Dendritic cell treated with granulocyte-macrophage colony-stimulating factor and Interleukin-4, amounts not matched to agents 40 ng/mL and 50 ng/mL, for 4 days (primary cell): ENCODE measurements around the gene POLR2E.
A peak's percentile ranks its signal among the peaks of the same experiment; 100 is the strongest.

ENCODE experiments used
- H3K27ac Mint-ChIP-seq: one replicate; pipeline ENCODE4 v1.8.0; 2022; ENCODE audit warnings: mild to moderate bottlenecking, mixed read lengths
- H3K27me3 Mint-ChIP-seq: one replicate; pipeline ENCODE4 v1.8.0; 2022; ENCODE audit warnings: mild to moderate bottlenecking, mixed read lengths
- H3K36me3 Mint-ChIP-seq: one replicate; pipeline ENCODE4 v1.8.0; 2022; ENCODE audit warnings: low read depth, mixed read lengths
- H3K4me1 Mint-ChIP-seq: one replicate; pipeline ENCODE4 v1.8.0; 2022; ENCODE audit warnings: low read depth, mixed read lengths
- H3K4me3 Mint-ChIP-seq: one replicate; pipeline ENCODE4 v1.8.0; 2022; ENCODE audit warnings: mild to moderate bottlenecking, moderate library complexity, mixed read lengths
- H3K9me3 Mint-ChIP-seq: one replicate; pipeline ENCODE4 v1.8.0; 2022; ENCODE audit warnings: mixed read lengths
- intact Hi-C: fragments of 100-400 bp; cut with micrococcal nuclease; formaldehyde crosslinking; loops from one replicate; pipeline ENCODE4 v1.15.0; 2022

POLR2E gene

GRCh38 chr19:1094978-1095701 lies at the start of gene POLR2E:
POLR2E (minus strand) TSS chr19:1095375; CDS start chr19:1095315, 60 bp downstream.
- peaks cover 58% of the 10 kb centered on the region for H3K36me3 Mint-ChIP-seq
- H3K4me3 Mint-ChIP-seq = peak within 1 kb of the TSS; percentile 88
- peaks cover 63% of the 10 kb centered on the region for H3K4me1 Mint-ChIP-seq
- H3K27me3 Mint-ChIP-seq = no peaks in the 10 kb centered on the region
- peak within 1 kb of the TSS; percentile 82 for H3K27ac Mint-ChIP-seq
- peaks cover 7% of the 10 kb centered on the region for H3K9me3 Mint-ChIP-seq
- intact Hi-C loops = no loop called here

GRCh38 chr19:1144741-1145140 lies 49.6 kb upstream of the POLR2E start:
- no peak overlapping the region for H3K4me3 Mint-ChIP-seq
- H3K36me3 Mint-ChIP-seq = peaks cover 96% of the 10 kb centered on the region
- peaks cover 9% of the 10 kb centered on the region for H3K9me3 Mint-ChIP-seq
- intact Hi-C loops = no loop called here
- H3K4me1 Mint-ChIP-seq = peaks cover 61% of the 10 kb centered on the region
- H3K27ac Mint-ChIP-seq = peak overlapping the region; percentile 18
- no peaks in the 10 kb centered on the region for H3K27me3 Mint-ChIP-seq

- Mint-ChIP-seq H3K27me3 (no peaks in the 10 kb centered on the region), H3K27ac (peak overlapping the region; percentile 18), H3K36me3 (peaks cover 96% of the 10 kb centered on the region), H3K9me3 (peaks cover 9% of the 10 kb centered on the region), H3K4me1 (peaks cover 57% of the 10 kb centered on the region), H3K4me3 (no peak overlapping the region)
- intact Hi-C loops = no loop called here
Measured at GRCh38 chr19:1143828-1144399, 48.7 kb upstream of the POLR2E start.

DNA sequence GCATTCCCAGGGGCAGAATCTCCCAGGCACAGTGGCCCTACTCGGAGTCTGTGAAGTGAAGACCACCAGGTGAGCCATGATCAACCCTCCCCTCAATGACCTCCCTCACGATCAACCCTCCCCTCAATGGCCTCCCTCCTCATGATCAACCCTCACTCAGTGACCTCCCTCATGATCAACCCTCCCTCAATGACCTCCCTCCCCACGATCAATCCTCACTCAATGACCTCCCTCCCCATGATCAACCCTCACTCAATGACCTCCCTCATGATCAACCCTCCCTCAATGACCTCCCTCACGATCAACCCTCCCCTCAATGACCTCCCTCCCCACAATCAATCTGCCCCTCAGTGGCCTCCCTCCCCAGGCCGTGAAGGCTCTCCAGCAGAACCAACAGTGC lies 46.8 kb upstream of the POLR2E start:
- Mint-ChIP-seq H3K36me3 (peaks cover 90% of the 10 kb centered on the region), H3K27me3 (no peaks in the 10 kb centered on the region), H3K9me3 (peaks cover 9% of the 10 kb centered on the region), H3K4me3 (no peak overlapping the region), H3K4me1 (peaks cover 59% of the 10 kb centered on the region), H3K27ac (peak overlapping the region; percentile 14)
- intact Hi-C loops = no loop called here

DNA sequence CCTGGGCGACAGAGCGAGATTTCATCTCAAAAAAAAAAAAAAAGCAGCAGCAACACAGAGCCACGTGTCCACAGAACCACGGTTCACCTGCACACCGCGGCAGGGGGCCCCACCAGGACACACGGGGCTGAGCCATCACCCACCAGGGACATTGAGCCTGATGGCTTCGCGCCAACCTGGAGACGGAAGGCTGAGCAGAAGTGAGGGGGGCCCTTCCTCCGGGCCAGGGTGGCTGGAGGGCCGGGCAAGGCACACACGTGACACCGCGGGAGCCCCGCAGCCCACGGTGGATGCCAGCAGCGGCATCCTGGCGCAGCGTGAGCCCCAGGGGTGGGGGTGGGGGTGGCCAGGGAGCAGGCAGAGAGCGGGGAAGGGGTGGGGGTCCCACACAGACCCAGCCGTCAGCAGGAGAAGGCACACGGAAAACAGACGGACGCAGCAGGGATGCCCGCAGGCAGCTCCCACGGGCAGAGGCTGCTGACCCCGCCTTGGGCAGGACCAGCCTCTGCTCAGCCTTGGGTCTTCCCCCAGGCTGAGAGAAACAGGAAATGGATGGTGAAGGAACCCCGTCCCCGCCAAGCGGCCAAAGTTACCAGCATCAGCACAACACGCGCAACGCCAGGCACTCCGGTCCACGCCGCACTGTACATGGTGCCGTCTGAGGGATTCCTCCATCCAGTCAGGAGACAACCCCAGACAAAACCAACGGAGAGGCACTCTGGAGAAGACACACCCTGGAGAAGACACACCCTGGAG lies 45.3 kb upstream of the POLR2E start:
- Mint-ChIP-seq H3K4me3 (no peak overlapping the region), H3K27ac (peak overlapping the region; percentile 26), H3K9me3 (peaks cover 9% of the 10 kb centered on the region), H3K27me3 (no peaks in the 10 kb centered on the region), H3K36me3 (peaks cover 90% of the 10 kb centered on the region), H3K4me1 (peaks cover 65% of the 10 kb centered on the region)
- intact Hi-C loops = no loop called here

DNA sequence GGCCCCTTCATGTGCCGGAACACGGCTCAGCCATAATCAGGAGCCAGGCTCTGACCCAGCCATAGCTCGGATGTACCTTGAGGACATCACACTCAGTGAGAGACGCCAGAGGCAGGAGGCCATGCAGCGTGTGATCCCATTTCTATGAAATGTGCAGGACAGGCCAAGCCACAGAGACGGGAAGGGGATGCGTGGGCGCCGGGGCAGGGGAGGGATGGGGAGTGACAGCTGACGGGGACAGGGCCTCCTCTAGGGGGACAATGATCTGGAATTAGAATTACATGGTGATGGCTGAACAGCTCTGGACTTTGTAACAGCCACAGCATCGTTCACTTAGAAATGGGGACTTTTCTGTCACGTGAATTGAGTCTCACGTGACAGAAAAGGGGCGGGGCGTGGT lies 44.0 kb upstream of the POLR2E start:
- peaks cover 67% of the 10 kb centered on the region for H3K4me1 Mint-ChIP-seq
- H3K27ac Mint-ChIP-seq = no peak overlapping the region
- peaks cover 88% of the 10 kb centered on the region for H3K36me3 Mint-ChIP-seq
- no peaks in the 10 kb centered on the region for H3K27me3 Mint-ChIP-seq
- H3K9me3 Mint-ChIP-seq = peaks cover 9% of the 10 kb centered on the region
- intact Hi-C loops = no loop called here
- no peak overlapping the region for H3K4me3 Mint-ChIP-seq

- Mint-ChIP-seq H3K27me3 (no peaks in the 10 kb centered on the region), H3K9me3 (peaks cover 9% of the 10 kb centered on the region), H3K4me3 (no peak overlapping the region), H3K27ac (no peak overlapping the region), H3K36me3 (peaks cover 86% of the 10 kb centered on the region), H3K4me1 (peaks cover 69% of the 10 kb centered on the region)
- intact Hi-C loops = no loop called here
Measured at GRCh38 chr19:1138121-1138520, 42.9 kb upstream of the POLR2E start.

DNA sequence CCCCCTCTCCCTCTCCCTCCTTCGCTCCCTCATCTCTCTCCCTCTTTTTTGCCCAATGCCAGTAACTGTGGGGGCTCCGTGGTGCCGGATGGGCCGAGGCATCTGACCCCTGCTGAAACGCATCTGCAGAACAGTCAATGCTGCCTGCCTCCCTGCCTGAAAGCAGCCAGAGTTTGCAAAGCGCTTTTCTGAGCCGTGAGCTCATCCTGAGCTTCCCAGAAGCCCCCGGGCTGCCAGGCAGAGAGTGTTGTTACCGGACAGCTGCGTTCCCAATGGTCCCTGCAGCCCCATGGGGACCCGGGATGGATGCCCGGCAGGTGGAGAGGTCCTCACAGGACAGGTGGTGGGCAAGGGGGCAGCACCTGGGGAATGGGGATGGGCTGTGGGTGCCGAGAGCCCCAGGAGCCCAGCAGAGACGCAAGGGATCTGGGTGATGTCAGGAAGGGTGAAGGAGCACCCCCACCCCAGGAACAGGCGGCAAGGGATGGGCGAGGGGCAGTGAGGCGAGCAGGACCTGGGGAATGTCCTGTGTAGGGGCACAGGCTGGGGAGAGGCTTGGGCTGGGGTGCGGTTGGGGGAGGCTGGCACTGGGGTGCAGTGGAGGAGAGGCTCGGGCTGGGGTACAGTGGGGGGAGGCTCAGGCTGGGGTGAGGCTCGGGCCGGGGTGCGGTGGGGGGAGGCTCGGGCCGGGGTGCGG lies 41.6 kb upstream of the POLR2E start:
- H3K4me3 Mint-ChIP-seq = no peak overlapping the region
- peaks cover 67% of the 10 kb centered on the region for H3K4me1 Mint-ChIP-seq
- intact Hi-C loops = no loop called here
- no peaks in the 10 kb centered on the region for H3K27me3 Mint-ChIP-seq
- peaks cover 75% of the 10 kb centered on the region for H3K36me3 Mint-ChIP-seq
- H3K9me3 Mint-ChIP-seq = peaks cover 3% of the 10 kb centered on the region
- H3K27ac Mint-ChIP-seq = peak overlapping the region; percentile 9

GRCh38 chr19:1136201-1136600 lies 41.0 kb upstream of the POLR2E start:
- Mint-ChIP-seq H3K36me3 (peaks cover 75% of the 10 kb centered on the region), H3K27ac (peak overlapping the region; percentile 9), H3K4me1 (peaks cover 66% of the 10 kb centered on the region), H3K27me3 (no peaks in the 10 kb centered on the region), H3K9me3 (no peaks in the 10 kb centered on the region), H3K4me3 (no peak overlapping the region)
- intact Hi-C loops = no loop called here

DNA sequence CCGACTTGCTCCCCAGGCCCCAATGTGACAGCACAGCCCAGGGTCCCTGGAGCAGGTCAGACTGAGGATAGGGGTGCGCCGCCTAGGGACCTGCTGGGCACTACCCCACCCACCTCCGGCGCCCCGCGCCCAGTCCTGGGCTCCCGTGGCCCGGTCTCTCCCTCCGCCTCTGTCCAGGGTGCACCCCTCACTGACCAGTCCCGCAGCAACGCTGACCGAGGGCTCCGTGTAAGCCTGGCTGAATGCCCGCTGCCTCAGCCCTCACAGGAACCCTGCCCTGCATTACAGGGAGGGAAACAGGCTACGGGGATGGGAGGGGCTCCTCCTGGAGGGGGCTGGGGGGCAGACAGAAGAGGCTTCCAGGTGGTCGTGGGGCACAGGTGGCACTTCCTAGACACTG lies 40.3 kb upstream of the POLR2E start:
- intact Hi-C loops = no loop called here
- Mint-ChIP-seq H3K4me3 (no peak overlapping the region), H3K36me3 (peaks cover 75% of the 10 kb centered on the region), H3K9me3 (no peaks in the 10 kb centered on the region), H3K4me1 (peaks cover 66% of the 10 kb centered on the region), H3K27me3 (no peaks in the 10 kb centered on the region), H3K27ac (no peak overlapping the region)

DNA sequence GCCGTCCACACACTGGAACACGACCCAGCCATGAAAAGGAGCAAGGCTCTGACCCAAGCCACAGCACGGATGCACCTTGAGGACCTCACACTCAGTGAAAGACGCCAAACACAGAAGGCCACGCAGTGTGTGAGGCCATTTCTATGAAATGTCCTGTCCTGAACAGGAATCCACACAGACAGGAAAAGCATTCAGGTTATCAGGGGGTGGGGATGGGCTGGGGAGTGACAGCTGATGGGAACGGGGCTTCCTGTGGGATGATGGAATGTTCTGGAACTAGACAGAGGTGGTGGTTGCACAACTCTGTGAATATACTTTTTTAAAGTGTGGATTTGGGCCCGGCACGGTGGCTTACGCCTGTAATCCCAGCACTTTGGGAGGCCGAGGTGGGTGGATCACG lies 39.3 kb upstream of the POLR2E start:
- Mint-ChIP-seq H3K27me3 (no peaks in the 10 kb centered on the region), H3K36me3 (peaks cover 75% of the 10 kb centered on the region), H3K9me3 (no peaks in the 10 kb centered on the region), H3K4me3 (no peak overlapping the region), H3K27ac (no peak overlapping the region), H3K4me1 (peaks cover 67% of the 10 kb centered on the region)
- intact Hi-C loops = loop anchor here (5.0 kb wide), 1 partner anchor 38 kb away; the partner anchor contains the start of gene SBNO2

DNA sequence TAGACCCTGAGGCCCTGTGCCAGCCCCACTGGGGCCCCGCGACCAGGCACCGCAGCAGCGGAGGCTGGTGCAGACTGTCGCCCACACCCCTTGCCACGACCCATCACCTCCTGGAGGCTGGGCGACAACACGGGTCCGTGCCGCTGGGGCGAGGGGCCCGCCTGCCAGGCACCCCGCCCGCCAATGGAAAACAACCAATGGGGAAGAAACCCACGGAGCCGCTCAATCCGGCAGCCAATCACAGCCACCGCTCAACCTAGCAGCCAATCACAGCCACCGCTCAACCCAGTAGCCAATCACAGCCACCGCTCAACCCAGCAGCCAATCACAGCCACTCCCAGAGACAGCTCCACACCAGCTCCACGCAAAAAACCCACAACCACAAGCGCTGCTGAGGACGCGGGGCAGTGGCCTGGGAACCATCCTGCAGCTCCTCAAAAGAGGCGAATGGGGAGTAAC lies 38.3 kb upstream of the POLR2E start:
- no peaks in the 10 kb centered on the region for H3K27me3 Mint-ChIP-seq
- peak overlapping the region; percentile 89 for H3K27ac Mint-ChIP-seq
- H3K36me3 Mint-ChIP-seq = peaks cover 73% of the 10 kb centered on the region
- intact Hi-C loops = loop anchor here (5.0 kb wide), 1 partner anchor 39 kb away; the partner anchor contains the start of gene SBNO2
- H3K4me3 Mint-ChIP-seq = peak overlapping the region; percentile 88
- H3K9me3 Mint-ChIP-seq = no peaks in the 10 kb centered on the region
- peaks cover 68% of the 10 kb centered on the region for H3K4me1 Mint-ChIP-seq

- Mint-ChIP-seq H3K27ac (peak overlapping the region; percentile 89), H3K4me1 (peaks cover 72% of the 10 kb centered on the region), H3K36me3 (peaks cover 75% of the 10 kb centered on the region), H3K4me3 (peak overlapping the region; percentile 88), H3K27me3 (no peaks in the 10 kb centered on the region), H3K9me3 (no peaks in the 10 kb centered on the region)
- intact Hi-C loops = loop anchor here (5.0 kb wide), 1 partner anchor 40 kb away; the partner anchor contains the start of gene SBNO2
Measured at GRCh38 chr19:1132552-1133383, 37.6 kb upstream of the POLR2E start.
